ENCODE data around the gene HUS1B. TPM values are rescaled to one million over a fixed set of nuclear protein-coding genes. Genes with fewer than 3 reads are reported as not detected.

HUS1B gene
- total and polyA plus RNA-seq, 9 of the 15 experiments (the other 6 are each of a cell fraction or from before 2014, with no cell fraction given): 0.16 to 1.4 (median 0.38) TPM; not detected in 1

- TF ChIP-seq JUND (IDR thresholded peaks at IDR 0.05; ENCODE audit: borderline replicate concordance, low read depth, low read length): peak; percentile 2; the same call in 1 of the 2 replicates
- no peak; the same call in 2 of the 3 replicates for TF ChIP-seq JUND (tag; IDR thresholded peaks at IDR 0.05; ENCODE audit: borderline replicate concordance, low read depth, low read length)
- no peak for TF ChIP-seq ZNF561 (CRISPR knock-in tag; conservative IDR thresholded peaks at IDR 0.05)
- no peak for TF ChIP-seq MAFF (IDR thresholded peaks at IDR 0.05; ENCODE audit: low read length)
- no peak for TF ChIP-seq ZNF143 (CRISPR knock-in tag; IDR thresholded peaks at IDR 0.05)
- TF ChIP-seq CREM (IDR thresholded peaks at IDR 0.05; ENCODE audit: low read depth): 0 out of 2 replicates have a peak, but pooled peaks have one; percentile 23
- TF ChIP-seq DMBX1 (CRISPR knock-in tag; IDR thresholded peaks at IDR 0.05; ENCODE audit: borderline replicate concordance): peak; percentile 44; the same call in 1 of the 2 replicates
- no peak for TF ChIP-seq CREBBP (IDR thresholded peaks at IDR 0.05; ENCODE audit: low read depth, low read length)
- no peak for TF ChIP-seq ZNF318 (IDR thresholded peaks at IDR 0.05; ENCODE audit: borderline replicate concordance in 1 of 2, low read depth in 1 of 2)
- TF ChIP-seq MEF2A (IDR thresholded peaks at IDR 0.05; ENCODE audit: control insufficient read depth, low read depth, low read length): no peak
- no peak for TF ChIP-seq MTA1 (IDR thresholded peaks at IDR 0.05; ENCODE audit: borderline replicate concordance)
- TF ChIP-seq NFRKB (IDR thresholded peaks at IDR 0.05; ENCODE audit: low read depth): no peak
- no peak for TF ChIP-seq ELK3 (CRISPR knock-in tag; IDR thresholded peaks at IDR 0.05)
- no peak for TF ChIP-seq MBD2 (IDR thresholded peaks at IDR 0.05; ENCODE audit: borderline replicate concordance, low read depth)
- no peak for TF ChIP-seq ZNF644 (tag; IDR thresholded peaks at IDR 0.05; ENCODE audit: low read depth)
- no peak for TF ChIP-seq ATF2 (CRISPR knock-in tag; IDR thresholded peaks at IDR 0.05)
- no peak for TF ChIP-seq E2F3 (CRISPR knock-in tag; IDR thresholded peaks at IDR 0.05)
- TF ChIP-seq ZNF75A (CRISPR knock-in tag; IDR thresholded peaks at IDR 0.05): no peak
Observed at GRCh38 chr6:683742-684440, 27.0 kb upstream of the HUS1B start (continued).
